SK-N-SH (cell line): ENCODE results near the gene HDDC2.

ENCODE experiments used
- EP300 ChIP-seq, 2 experiments: IDR thresholded peaks; 2 replicates each; pipeline versions ENCODE4 v1.4.0 to v1.6.1; 2012; ENCODE audit warnings: borderline replicate concordance in 1 of 2, low read depth in 1 of 2, low read length in 1 of 2
- JUND ChIP-seq: IDR thresholded peaks from 2 replicates; pipeline ENCODE4 v1.4.0; 2012
- POLR2AphosphoS5 ChIP-seq: IDR thresholded peaks from 2 replicates; pipeline ENCODE4 v1.6.1; 2012; ENCODE audit warnings: low read depth, low read length
- TAF1 ChIP-seq: IDR thresholded peaks from 2 replicates; pipeline ENCODE4 v1.6.1; 2012; ENCODE audit warnings: low read depth, mild to moderate bottlenecking, low read length, moderate library complexity, borderline replicate concordance
- TEAD4 ChIP-seq: IDR thresholded peaks from 2 replicates; pipeline ENCODE4 v1.4.0; 2012; ENCODE audit warnings: mild to moderate bottlenecking, borderline replicate concordance; ENCODE audit not compliant: insufficient read depth
- YY1 ChIP-seq: IDR thresholded peaks from 2 replicates; pipeline ENCODE4 v1.4.0; 2012; ENCODE audit warnings: low read depth, mild to moderate bottlenecking
- TF ChIP-seq, protein P1 (sequence below): fragments of 150-350 bp; IDR thresholded peaks from 2 replicates; pipeline ENCODE4 v1.6.1; 2016; ENCODE audit warnings: mild to moderate bottlenecking, low read depth, low read length
- TF ChIP-seq, protein P2 (sequence below): fragments of 200-600 bp; sonication (generic); IDR thresholded peaks from 2 replicates; pipeline ENCODE4 v1.6.1; 2017; ENCODE audit warnings: antibody characterized with exemption, mild to moderate bottlenecking, moderate library complexity
- TF ChIP-seq, protein P3 (sequence below): IDR thresholded peaks from 2 replicates; pipeline ENCODE4 v1.4.0; 2012; ENCODE audit warnings: low read depth, borderline replicate concordance
- TF ChIP-seq, protein P4 (sequence below): IDR thresholded peaks from 2 replicates; pipeline ENCODE4 v1.4.0; 2012; ENCODE audit warnings: low read depth, borderline replicate concordance
- TF ChIP-seq, protein P5 (sequence below): IDR thresholded peaks from 2 replicates; pipeline ENCODE4 v1.4.0; 2012; ENCODE audit warnings: low read depth

DNA sequence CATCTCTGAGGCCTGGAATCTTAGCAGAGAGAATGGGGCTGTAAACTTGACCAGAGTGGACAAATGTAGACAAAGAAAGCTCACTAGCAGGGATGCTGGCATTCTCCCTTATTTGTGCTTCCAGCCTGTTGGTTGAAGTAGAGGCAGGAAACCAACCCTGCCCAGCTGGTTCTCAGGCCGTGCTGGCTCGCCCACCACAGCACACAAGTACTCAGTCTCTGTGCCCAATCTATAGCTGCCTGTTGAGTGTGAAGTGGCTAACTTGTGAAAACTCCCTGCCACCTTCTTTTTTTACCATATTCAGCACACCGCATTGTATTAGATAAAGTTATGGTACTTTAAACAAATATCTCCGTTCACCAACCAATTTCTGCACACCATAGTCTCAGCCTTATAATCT, 37.3 kb downstream of the HDDC2 start:
- TF ChIP-seq, protein P1, sequence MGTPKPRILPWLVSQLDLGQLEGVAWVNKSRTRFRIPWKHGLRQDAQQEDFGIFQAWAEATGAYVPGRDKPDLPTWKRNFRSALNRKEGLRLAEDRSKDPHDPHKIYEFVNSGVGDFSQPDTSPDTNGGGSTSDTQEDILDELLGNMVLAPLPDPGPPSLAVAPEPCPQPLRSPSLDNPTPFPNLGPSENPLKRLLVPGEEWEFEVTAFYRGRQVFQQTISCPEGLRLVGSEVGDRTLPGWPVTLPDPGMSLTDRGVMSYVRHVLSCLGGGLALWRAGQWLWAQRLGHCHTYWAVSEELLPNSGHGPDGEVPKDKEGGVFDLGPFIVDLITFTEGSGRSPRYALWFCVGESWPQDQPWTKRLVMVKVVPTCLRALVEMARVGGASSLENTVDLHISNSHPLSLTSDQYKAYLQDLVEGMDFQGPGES = no peak
- TF ChIP-seq, protein P2, sequence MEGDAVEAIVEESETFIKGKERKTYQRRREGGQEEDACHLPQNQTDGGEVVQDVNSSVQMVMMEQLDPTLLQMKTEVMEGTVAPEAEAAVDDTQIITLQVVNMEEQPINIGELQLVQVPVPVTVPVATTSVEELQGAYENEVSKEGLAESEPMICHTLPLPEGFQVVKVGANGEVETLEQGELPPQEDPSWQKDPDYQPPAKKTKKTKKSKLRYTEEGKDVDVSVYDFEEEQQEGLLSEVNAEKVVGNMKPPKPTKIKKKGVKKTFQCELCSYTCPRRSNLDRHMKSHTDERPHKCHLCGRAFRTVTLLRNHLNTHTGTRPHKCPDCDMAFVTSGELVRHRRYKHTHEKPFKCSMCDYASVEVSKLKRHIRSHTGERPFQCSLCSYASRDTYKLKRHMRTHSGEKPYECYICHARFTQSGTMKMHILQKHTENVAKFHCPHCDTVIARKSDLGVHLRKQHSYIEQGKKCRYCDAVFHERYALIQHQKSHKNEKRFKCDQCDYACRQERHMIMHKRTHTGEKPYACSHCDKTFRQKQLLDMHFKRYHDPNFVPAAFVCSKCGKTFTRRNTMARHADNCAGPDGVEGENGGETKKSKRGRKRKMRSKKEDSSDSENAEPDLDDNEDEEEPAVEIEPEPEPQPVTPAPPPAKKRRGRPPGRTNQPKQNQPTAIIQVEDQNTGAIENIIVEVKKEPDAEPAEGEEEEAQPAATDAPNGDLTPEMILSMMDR = no peak
- no peak for TF ChIP-seq YY1
- TF ChIP-seq, protein P3, sequence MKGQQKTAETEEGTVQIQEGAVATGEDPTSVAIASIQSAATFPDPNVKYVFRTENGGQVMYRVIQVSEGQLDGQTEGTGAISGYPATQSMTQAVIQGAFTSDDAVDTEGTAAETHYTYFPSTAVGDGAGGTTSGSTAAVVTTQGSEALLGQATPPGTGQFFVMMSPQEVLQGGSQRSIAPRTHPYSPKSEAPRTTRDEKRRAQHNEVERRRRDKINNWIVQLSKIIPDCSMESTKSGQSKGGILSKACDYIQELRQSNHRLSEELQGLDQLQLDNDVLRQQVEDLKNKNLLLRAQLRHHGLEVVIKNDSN = no peak
- no peak for TF ChIP-seq POLR2AphosphoS5
- TF ChIP-seq TEAD4 = no peak
- TF ChIP-seq EP300 (IDR thresholded peaks at IDR 0.05; ENCODE audit: borderline replicate concordance in 1 of 2, low read depth in 1 of 2, low read length in 1 of 2) = no peak
- no peak for TF ChIP-seq TAF1
- TF ChIP-seq, protein P4, sequence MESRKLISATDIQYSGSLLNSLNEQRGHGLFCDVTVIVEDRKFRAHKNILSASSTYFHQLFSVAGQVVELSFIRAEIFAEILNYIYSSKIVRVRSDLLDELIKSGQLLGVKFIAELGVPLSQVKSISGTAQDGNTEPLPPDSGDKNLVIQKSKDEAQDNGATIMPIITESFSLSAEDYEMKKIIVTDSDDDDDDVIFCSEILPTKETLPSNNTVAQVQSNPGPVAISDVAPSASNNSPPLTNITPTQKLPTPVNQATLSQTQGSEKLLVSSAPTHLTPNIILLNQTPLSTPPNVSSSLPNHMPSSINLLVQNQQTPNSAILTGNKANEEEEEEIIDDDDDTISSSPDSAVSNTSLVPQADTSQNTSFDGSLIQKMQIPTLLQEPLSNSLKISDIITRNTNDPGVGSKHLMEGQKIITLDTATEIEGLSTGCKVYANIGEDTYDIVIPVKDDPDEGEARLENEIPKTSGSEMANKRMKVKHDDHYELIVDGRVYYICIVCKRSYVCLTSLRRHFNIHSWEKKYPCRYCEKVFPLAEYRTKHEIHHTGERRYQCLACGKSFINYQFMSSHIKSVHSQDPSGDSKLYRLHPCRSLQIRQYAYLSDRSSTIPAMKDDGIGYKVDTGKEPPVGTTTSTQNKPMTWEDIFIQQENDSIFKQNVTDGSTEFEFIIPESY = no peak
- no peak for TF ChIP-seq JUND
- TF ChIP-seq, protein P5, sequence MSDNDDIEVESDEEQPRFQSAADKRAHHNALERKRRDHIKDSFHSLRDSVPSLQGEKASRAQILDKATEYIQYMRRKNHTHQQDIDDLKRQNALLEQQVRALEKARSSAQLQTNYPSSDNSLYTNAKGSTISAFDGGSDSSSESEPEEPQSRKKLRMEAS = no peak
